Neural cell (in vitro differentiated cells): Measurements from ENCODE around the gene PDK2. TPM values are rescaled to one million over a fixed set of nuclear protein-coding genes. Genes with fewer than 3 reads are reported as not detected.

Source experiments
- H2AFZ ChIP-seq: fragments of 200-600, 300-800 bp; sonication (generic), shearing (Covaris generic); 2 replicates; pipeline ENCODE4 v1.6.0; 2014; ENCODE audit warnings: low read depth, mild to moderate bottlenecking, antibody characterized with exemption, low read length, moderate library complexity
- H3F3A ChIP-seq: fragments of 200-600 bp; shearing (Covaris generic); 2 replicates; pipeline ENCODE4 v1.6.1; 2016; ENCODE audit warnings: mild to moderate bottlenecking, moderate library complexity, mixed read lengths, antibody characterized with exemption, low read length; ENCODE audit not compliant: insufficient read depth, poor library complexity, severe bottlenecking
- H3K27ac ChIP-seq: fragments of 200-600, 300-800 bp; sonication (generic), shearing (Covaris generic); 2 replicates; pipeline ENCODE4 v1.5.1; 2014; ENCODE audit warnings: mild to moderate bottlenecking, low read length, moderate library complexity
- H3K27me3 ChIP-seq: fragments of 300-800, 200-600 bp; sonication (generic), shearing (Covaris generic); 2 replicates; pipeline ENCODE4 v1.6.0; 2014; ENCODE audit warnings: mild to moderate bottlenecking, low read depth, low read length, moderate library complexity; ENCODE audit not compliant: insufficient read depth
- H3K36me3 ChIP-seq: fragments of 300-800, 200-600 bp; sonication (generic), shearing (Covaris generic); 2 replicates; pipeline ENCODE4 v1.5.1; 2014; ENCODE audit warnings: mild to moderate bottlenecking, antibody characterized with exemption, low read length, moderate library complexity; ENCODE audit not compliant: insufficient read depth
- H3K4me2 ChIP-seq: fragments of 300-800, 200-600 bp; sonication (generic), shearing (Covaris generic); 2 replicates; pipeline ENCODE4 v1.6.0; 2014; ENCODE audit warnings: mild to moderate bottlenecking, low read length
- H3K4me3 ChIP-seq: fragments of 300-800, 200-600 bp; sonication (generic), shearing (Covaris generic); 2 replicates; pipeline ENCODE4 v1.5.1; 2014; ENCODE audit warnings: mild to moderate bottlenecking, low read length, moderate library complexity
- H3K79me2 ChIP-seq: fragments of 200-600 bp; shearing (Covaris generic); replicated peaks from 2 replicates; pipeline ENCODE4 v1.6.0; 2014; ENCODE audit warnings: mild to moderate bottlenecking, low read length, moderate library complexity; ENCODE audit not compliant: insufficient read depth
- H3K9ac ChIP-seq: fragments of 300-800, 200-600 bp; sonication (generic), shearing (Covaris generic); 2 replicates; pipeline ENCODE4 v1.6.1; 2016; ENCODE audit warnings: mild to moderate bottlenecking, low read length, mixed read lengths
- H3K9me2 ChIP-seq: fragments of 200-600 bp; shearing (Covaris generic); 2 replicates; pipeline ENCODE4 v1.6.1; 2016; ENCODE audit warnings: mild to moderate bottlenecking, low read length, mixed read lengths; ENCODE audit not compliant: insufficient read depth
- H3K9me3 ChIP-seq: fragments of 200-600, 300-800 bp; sonication (generic), shearing (Covaris generic); 2 replicates; pipeline ENCODE4 v1.6.1; 2016; ENCODE audit warnings: mild to moderate bottlenecking, mixed run types, low read length, moderate library complexity, mixed read lengths
- H4K20me1 ChIP-seq: fragments of 200-600 bp; shearing (Covaris generic); 2 replicates; pipeline ENCODE4 v1.6.1; 2016; ENCODE audit warnings: mild to moderate bottlenecking, mixed run types; ENCODE audit not compliant: insufficient read depth
- CTCF ChIP-seq: fragments of 450-650 bp; IDR thresholded peaks from 2 replicates; pipeline ENCODE4 v1.5.1; 2014; ENCODE audit warnings: antibody characterized with exemption, mild to moderate bottlenecking, moderate library complexity; ENCODE audit not compliant: poor library complexity, severe bottlenecking
- EP300 ChIP-seq: fragments of 450-650 bp; conservative IDR thresholded peaks from 2 replicates; pipeline ENCODE4 v1.6.1; 2014; ENCODE audit warnings: antibody characterized with exemption, mild to moderate bottlenecking, moderate library complexity; ENCODE audit not compliant: poor library complexity, severe bottlenecking
- EZH2 ChIP-seq: fragments of 200-600, 300-800 bp; shearing (Covaris generic), sonication (generic); IDR thresholded peaks from 2 replicates; pipeline ENCODE4 v1.6.1; 2014; ENCODE audit warnings: antibody characterized with exemption, low read length, borderline replicate concordance, mild to moderate bottlenecking; ENCODE audit not compliant: insufficient read depth, poor library complexity, severe bottlenecking
- MXI1 ChIP-seq: fragments of 450-650 bp; conservative IDR thresholded peaks from 2 replicates; pipeline ENCODE4 v1.6.1; 2014; ENCODE audit warnings: antibody characterized with exemption, mild to moderate bottlenecking; ENCODE audit not compliant: poor library complexity, severe bottlenecking
- POLR2AphosphoS5 ChIP-seq: IDR thresholded peaks from 2 replicates; pipeline ENCODE4 v1.6.1; 2012
- RAD21 ChIP-seq: fragments of 450-650 bp; conservative IDR thresholded peaks from 2 replicates; pipeline ENCODE4 v1.6.1; 2014; ENCODE audit warnings: antibody characterized with exemption, mild to moderate bottlenecking, moderate library complexity
- REST ChIP-seq: IDR thresholded peaks from 2 replicates; pipeline ENCODE4 v1.6.1; 2012; ENCODE audit warnings: borderline replicate concordance
- SMC3 ChIP-seq: fragments of 450-650 bp; conservative IDR thresholded peaks from 2 replicates; pipeline ENCODE4 v1.6.1; 2014; ENCODE audit warnings: antibody characterized with exemption, mild to moderate bottlenecking, moderate library complexity; ENCODE audit not compliant: poor library complexity
- TAF1 ChIP-seq: IDR thresholded peaks from 2 replicates; pipeline ENCODE4 v1.6.1; 2012; ENCODE audit warnings: low read depth
- polyA plus RNA-seq: library from polyadenylated mRNA; depleted of rRNA; stranded (reverse); fragments of >200 nt; gene quantifications from 2 replicates; pipeline ENCODE4 v1.2.3, GENCODE V29; 2014

The PDK2 gene
- polyA plus RNA-seq, 1 donor from 2014 or later: 36.2 TPM

- Histone ChIP-seq H3K36me3 (no peaks in the 10 kb centered on the region), H3K9me2 (no peaks in the 10 kb centered on the region), H3K4me3 (no peak overlapping the region), H3K27me3 (no peaks in the 10 kb centered on the region), H3K4me2 (no peak overlapping the region), H3K9me3 (no peaks in the 10 kb centered on the region), H3K27ac (no peak overlapping the region), H3K79me2 (no peaks in the 10 kb centered on the region), H3K9ac (no peak overlapping the region), H3F3A (no peaks in the 10 kb centered on the region), H4K20me1 (no peaks in the 10 kb centered on the region), H2AFZ (no peak overlapping the region)
- no peak for TF ChIP-seq REST
- TF ChIP-seq SMC3: no peak
- TF ChIP-seq EZH2: no peak
- TF ChIP-seq EP300: no peak
- TF ChIP-seq TAF1: no peak
- TF ChIP-seq CTCF: no peak
- TF ChIP-seq RAD21: no peak
- no peak for TF ChIP-seq POLR2AphosphoS5
- no peak for TF ChIP-seq MXI1
These were observed 47.5 kb upstream of the PDK2 start for GRCh38 chr17:50047488-50048126.

GRCh38 chr17:50048146-50048720, 46.9 kb upstream of the PDK2 start:
- Histone ChIP-seq H3K9ac (no peak overlapping the region), H3F3A (no peaks in the 10 kb centered on the region), H3K27me3 (no peaks in the 10 kb centered on the region), H3K9me2 (no peaks in the 10 kb centered on the region), H3K4me2 (no peak overlapping the region), H3K4me3 (no peak overlapping the region), H3K9me3 (no peaks in the 10 kb centered on the region), H3K36me3 (no peaks in the 10 kb centered on the region), H3K79me2 (no peaks in the 10 kb centered on the region), H3K27ac (no peak overlapping the region), H4K20me1 (no peaks in the 10 kb centered on the region), H2AFZ (no peak overlapping the region)
- no peak for TF ChIP-seq EP300
- TF ChIP-seq TAF1: no peak
- TF ChIP-seq EZH2: no peak
